Prostate gland (tissue), 2 donors: ENCODE results near the gene DYSF. TPM values are rescaled to one million over a fixed set of nuclear protein-coding genes. Genes with fewer than 3 reads are reported as not detected.

ENCODE experiments used
- DNase-seq: peaks from one replicate; pipeline ENCODE4 v3.0.0-alpha.2; 2019; ENCODE audit warnings: low spot score
- H3K27ac ChIP-seq, 2 donors: fragments of 200-600 bp; sonication (generic); 2 replicates each; pipeline ENCODE4 v1.5.1; 2017 to 2019
- H3K27me3 ChIP-seq: fragments of 200-600 bp; sonication (generic); replicated peaks from 2 replicates; pipeline ENCODE4 v1.5.1; 2019; ENCODE audit not compliant: insufficient read depth
- H3K36me3 ChIP-seq, 2 donors: fragments of 200-600 bp; sonication (generic); 1 replicate in 1 of 2; 2 replicates in 1 of 2; pipeline versions ENCODE4 v1.5.1 to v1.8.1; 2017 to 2019
- H3K4me1 ChIP-seq: fragments of 200-600 bp; sonication (generic); replicated peaks from 2 replicates; pipeline ENCODE4 v1.5.1; 2019
- H3K4me3 ChIP-seq, 2 donors: fragments of 200-600 bp; sonication (generic); 2 replicates each; pipeline ENCODE4 v1.5.1; 2017 to 2019
- H3K9me3 ChIP-seq: fragments of 200-600 bp; sonication (generic); 2 replicates; pipeline ENCODE4 v1.5.1; 2017
- POLR2A ChIP-seq: fragments of 450-650 bp; IDR thresholded peaks from one replicate; pipeline ENCODE4 v1.6.1; 2016; ENCODE audit warnings: antibody characterized with exemption, mild to moderate bottlenecking
- POLR2AphosphoS5 ChIP-seq: sonication (generic); formaldehyde crosslinking; IDR thresholded peaks from one replicate; pipeline ENCODE4 v1.6.1; 2017; ENCODE audit warnings: antibody characterized with exemption
- WGBS: methylation state at CpG from one replicate; pipeline ENCODE4 v1.1.5; 2018; 5-methylcytosine and 5-hydroxymethylcytosine counted together
- intact Hi-C: fragments of 100-400 bp; cut with DNase I; formaldehyde crosslinking; loops from one replicate; pipeline ENCODE4 v1.14.2; 2022
- total RNA-seq, 2 donors: library from RNA; depleted of rRNA; stranded (reverse); fragments of >200 nt; gene quantifications; one replicate each; pipeline ENCODE4 v1.1.0, GENCODE V29; 2016
- TF ChIP-seq, protein P1 (sequence below), 4 experiments: fragments of 200-600 bp in 2 of 4; fragments of 450-650 bp in 2 of 4; sonication (generic) in 2 of 4; IDR thresholded peaks; 1 replicate in 3 of 4; 2 replicates in 1 of 4; pipeline ENCODE4 v1.5.1; 2016 to 2019; ENCODE audit warnings: antibody characterized with exemption in 4 of 4, mild to moderate bottlenecking in 2 of 4, moderate library complexity in 2 of 4

DYSF gene
- total RNA-seq, 2 donors from 2014 or later: 5.9 to 9.4 TPM

DNA sequence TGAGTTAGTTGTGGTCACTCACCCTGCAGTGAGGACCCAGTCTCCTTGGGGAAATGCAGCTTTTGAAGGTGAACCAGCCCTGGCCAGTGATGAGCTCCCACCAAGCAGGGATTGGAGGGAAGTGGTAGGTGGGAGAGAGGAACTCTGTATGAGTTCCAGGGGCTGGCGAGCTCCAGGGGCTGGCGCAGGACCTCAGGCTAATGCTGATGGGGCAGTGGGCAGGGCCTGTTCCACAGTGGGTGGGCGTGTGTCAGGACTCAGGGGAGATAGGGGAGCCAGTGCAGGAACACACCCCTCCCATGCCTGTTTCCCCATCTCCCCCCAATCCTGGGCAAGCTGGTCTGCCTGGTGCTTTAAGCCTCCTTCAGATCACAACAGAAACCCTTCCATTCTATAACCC lies 208.4 kb downstream of the DYSF start:
- H3K27ac ChIP-seq: no peak overlapping the region
- H3K36me3 ChIP-seq: no peaks in the 10 kb centered on the region
- TF ChIP-seq, protein P1, sequence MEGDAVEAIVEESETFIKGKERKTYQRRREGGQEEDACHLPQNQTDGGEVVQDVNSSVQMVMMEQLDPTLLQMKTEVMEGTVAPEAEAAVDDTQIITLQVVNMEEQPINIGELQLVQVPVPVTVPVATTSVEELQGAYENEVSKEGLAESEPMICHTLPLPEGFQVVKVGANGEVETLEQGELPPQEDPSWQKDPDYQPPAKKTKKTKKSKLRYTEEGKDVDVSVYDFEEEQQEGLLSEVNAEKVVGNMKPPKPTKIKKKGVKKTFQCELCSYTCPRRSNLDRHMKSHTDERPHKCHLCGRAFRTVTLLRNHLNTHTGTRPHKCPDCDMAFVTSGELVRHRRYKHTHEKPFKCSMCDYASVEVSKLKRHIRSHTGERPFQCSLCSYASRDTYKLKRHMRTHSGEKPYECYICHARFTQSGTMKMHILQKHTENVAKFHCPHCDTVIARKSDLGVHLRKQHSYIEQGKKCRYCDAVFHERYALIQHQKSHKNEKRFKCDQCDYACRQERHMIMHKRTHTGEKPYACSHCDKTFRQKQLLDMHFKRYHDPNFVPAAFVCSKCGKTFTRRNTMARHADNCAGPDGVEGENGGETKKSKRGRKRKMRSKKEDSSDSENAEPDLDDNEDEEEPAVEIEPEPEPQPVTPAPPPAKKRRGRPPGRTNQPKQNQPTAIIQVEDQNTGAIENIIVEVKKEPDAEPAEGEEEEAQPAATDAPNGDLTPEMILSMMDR (IDR thresholded peaks at IDR 0.05): no peak
- TF ChIP-seq POLR2A: no peak
- TF ChIP-seq POLR2AphosphoS5: no peak
- 84% methylated on average over 2 of the region's 3 CpGs for WGBS
- intact Hi-C loops: no loop called here
- H3K9me3 ChIP-seq: no peaks in the 10 kb centered on the region
- H3K27me3 ChIP-seq: no peaks in the 10 kb centered on the region
- no peak for DNase-seq
- no peaks in the 10 kb centered on the region for H3K4me1 ChIP-seq
- H3K4me3 ChIP-seq: no peak overlapping the region

DNA sequence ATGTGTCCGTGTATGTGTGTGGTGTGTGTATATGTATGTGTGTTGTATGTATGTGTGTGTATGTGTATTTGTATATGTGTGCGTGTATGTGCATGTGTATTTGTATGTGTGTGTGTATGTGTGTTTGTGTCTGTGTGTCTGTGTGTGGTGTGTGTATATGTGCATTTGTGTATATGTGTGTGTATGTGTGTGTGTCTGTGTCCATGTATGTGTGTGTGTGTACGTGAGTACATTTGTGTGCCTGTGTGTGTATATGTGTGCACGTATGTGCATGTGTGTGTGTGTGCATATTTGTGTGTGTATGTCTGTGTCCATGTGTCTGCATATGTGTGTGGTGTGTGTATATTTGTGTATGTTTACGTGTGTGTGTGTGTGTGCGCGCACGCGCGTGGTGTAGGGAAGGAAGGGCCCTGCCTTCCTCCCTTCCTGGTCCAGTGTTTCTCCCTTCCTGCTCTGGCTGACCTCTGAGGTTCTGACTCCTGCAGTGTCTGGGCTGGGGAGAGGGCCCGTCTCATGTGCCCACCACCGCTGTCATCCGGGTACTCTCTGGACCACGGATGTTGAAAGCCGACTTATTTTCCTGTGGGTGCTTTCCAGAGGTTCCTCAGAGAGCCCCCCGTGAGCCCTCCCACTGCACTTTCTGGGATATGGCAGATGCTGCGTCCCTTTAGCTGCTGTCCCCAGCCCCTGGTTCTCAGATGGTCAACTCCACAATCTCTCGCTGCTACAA lies 209.5 kb downstream of the DYSF start:
- H3K36me3 ChIP-seq: no peaks in the 10 kb centered on the region
- intact Hi-C loops: no loop called here
- TF ChIP-seq, protein P1 (IDR thresholded peaks at IDR 0.05): no peak
- TF ChIP-seq POLR2AphosphoS5 (no peak), POLR2A (no peak)
- H3K27ac ChIP-seq: no peak overlapping the region
- no peak overlapping the region for H3K4me3 ChIP-seq
- no peaks in the 10 kb centered on the region for H3K4me1 ChIP-seq
- no peak for DNase-seq
- no peaks in the 10 kb centered on the region for H3K27me3 ChIP-seq
- H3K9me3 ChIP-seq: no peaks in the 10 kb centered on the region
- WGBS: 94% methylated on average over 18 of the region's 18 CpGs

DNA sequence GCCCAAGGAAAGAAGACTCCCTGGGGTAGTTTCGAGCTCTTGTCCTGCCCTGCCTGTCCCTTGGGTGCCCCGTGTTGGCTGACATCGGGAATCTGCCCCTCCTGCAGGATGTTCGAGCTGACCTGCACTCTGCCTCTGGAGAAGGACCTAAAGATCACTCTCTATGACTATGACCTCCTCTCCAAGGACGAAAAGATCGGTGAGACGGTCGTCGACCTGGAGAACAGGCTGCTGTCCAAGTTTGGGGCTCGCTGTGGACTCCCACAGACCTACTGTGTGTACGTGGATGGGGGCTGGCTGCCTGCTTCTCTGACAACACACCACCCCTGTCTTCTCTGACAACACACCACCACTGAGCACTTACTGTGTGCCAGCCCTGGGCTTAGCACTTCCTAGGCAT lies 210.8 kb downstream of the DYSF start:
- TF ChIP-seq, protein P1 (IDR thresholded peaks at IDR 0.05): no peak
- TF ChIP-seq POLR2AphosphoS5: no peak
- no peak for TF ChIP-seq POLR2A
- intact Hi-C loops: no loop called here
- no peak overlapping the region for H3K4me3 ChIP-seq
- no peaks in the 10 kb centered on the region for H3K9me3 ChIP-seq
- H3K36me3 ChIP-seq: no peaks in the 10 kb centered on the region
- no peaks in the 10 kb centered on the region for H3K4me1 ChIP-seq
- no peak overlapping the region for H3K27ac ChIP-seq
- DNase-seq: no peak
- no peaks in the 10 kb centered on the region for H3K27me3 ChIP-seq
- 84% methylated on average over 11 of the region's 11 CpGs for WGBS

DNA sequence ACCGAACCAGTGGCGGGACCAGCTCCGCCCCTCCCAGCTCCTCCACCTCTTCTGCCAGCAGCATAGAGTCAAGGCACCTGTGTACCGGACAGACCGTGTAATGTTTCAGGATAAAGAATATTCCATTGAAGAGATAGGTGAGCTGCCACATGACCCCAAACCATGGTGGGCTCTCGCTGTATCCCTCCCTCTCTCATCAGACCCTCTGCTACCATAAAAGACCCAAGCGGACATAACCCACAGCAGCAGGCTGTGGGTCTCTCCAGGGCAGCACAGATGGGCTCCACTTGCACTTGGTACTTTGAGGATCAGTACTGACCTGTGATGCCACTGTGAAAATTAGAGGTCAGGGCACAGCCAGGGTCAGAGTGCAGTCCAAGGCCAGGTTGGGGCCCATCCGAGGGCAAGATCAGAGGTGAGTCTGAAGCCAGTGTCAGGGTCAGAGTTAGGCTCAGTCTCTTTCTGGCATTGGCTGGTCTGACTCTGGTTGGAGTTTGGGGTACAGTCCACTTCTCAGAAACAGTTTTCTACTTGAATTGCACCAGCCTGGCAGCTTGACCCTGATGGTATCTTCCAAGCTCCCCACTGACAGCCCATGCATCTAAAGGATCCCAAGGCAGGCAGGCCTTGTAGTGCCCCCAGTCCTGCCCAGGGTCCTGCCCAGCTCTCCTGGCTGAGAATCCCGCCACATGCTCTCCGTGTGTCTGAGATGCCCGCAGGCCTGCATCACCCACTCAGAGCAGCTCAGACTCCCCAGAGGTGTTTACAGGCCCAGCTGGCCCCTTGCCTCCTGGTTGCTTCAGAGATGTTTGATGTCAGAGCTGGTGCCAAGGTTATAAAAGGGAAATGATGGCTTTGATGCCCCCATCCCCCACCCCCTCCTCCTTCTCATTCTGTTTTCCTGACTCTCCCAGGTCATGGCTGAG lies 212.1 kb downstream of the DYSF start:
- intact Hi-C loops: no loop called here

More for the DNA sequence above, 212.1 kb downstream of the DYSF start:
- Histone ChIP-seq H3K27ac (no peak overlapping the region), H3K36me3 (no peaks in the 10 kb centered on the region), H3K4me3 (no peak overlapping the region), H3K27me3 (no peaks in the 10 kb centered on the region), H3K4me1 (no peaks in the 10 kb centered on the region), H3K9me3 (no peaks in the 10 kb centered on the region)
- TF ChIP-seq POLR2AphosphoS5 (no peak), POLR2A (no peak)
- TF ChIP-seq, protein P1 (IDR thresholded peaks at IDR 0.05): no peak
- WGBS: 81% methylated on average over 11 of the region's 11 CpGs
- DNase-seq: peak; percentile 1
